K562 (cell line): ENCODE data around the gene HINT2. TPM values are rescaled to one million over a fixed set of nuclear protein-coding genes. Genes with fewer than 3 reads are reported as not detected.

Experiments
- ARID1B ChIP-seq: fragments of 450-650 bp; IDR thresholded peaks from 2 replicates; pipeline ENCODE4 v1.6.1; 2016; ENCODE audit warnings: antibody characterized with exemption, mild to moderate bottlenecking, inconsistent platforms
- CBX5 ChIP-seq: IDR thresholded peaks from 2 replicates; pipeline ENCODE4 v1.6.1; 2014; ENCODE audit warnings: low read depth, borderline replicate concordance
- CCNT2 ChIP-seq: IDR thresholded peaks from 2 replicates; pipeline ENCODE4 v1.6.1; 2011; ENCODE audit warnings: borderline replicate concordance, low read depth, mild to moderate bottlenecking, moderate library complexity, mixed read lengths, low read length; ENCODE audit not compliant: insufficient read length; ENCODE audit errors: extremely low read depth
- CTBP1 ChIP-seq: fragments of 450-650 bp; IDR thresholded peaks from 2 replicates; pipeline ENCODE4 v1.6.1; 2016; ENCODE audit warnings: borderline replicate concordance
- FOSL1 ChIP-seq: fragments of 200-800 bp; sonication (Bioruptor generic); conservative IDR thresholded peaks from 2 replicates; pipeline ENCODE4 v1.6.1; 2016; ENCODE audit warnings: missing genetic modification characterization, missing compliant biosample characterization
- FOXA3 ChIP-seq, 2 experiments: fragments of 450-650 bp in 1 of 2; sonication (generic) in 1 of 2; formaldehyde crosslinking; IDR thresholded peaks in 1 of 2; conservative IDR thresholded peaks in 1 of 2; 2 replicates each; pipeline versions ENCODE4 v1.4.0 to v1.8.0; 2020 to 2022; ENCODE audit warnings: mild to moderate bottlenecking in 2 of 2, missing genetic modification reagents in 1 of 2
- FOXK2 ChIP-seq, 2 experiments: fragments of 450-650 bp; IDR thresholded peaks in 1 of 2; conservative IDR thresholded peaks in 1 of 2; 2 replicates each; pipeline ENCODE4 v1.6.1; 2016; ENCODE audit warnings: low read depth in 2 of 2, mild to moderate bottlenecking in 1 of 2
- GABPB1 ChIP-seq: sonication (generic); formaldehyde crosslinking; IDR thresholded peaks from 2 replicates; pipeline ENCODE4 v1.8.0; 2022; ENCODE audit warnings: mild to moderate bottlenecking, missing genetic modification reagents
- HOXB6 ChIP-seq: fragments of 250-450 bp; sonication (Bioruptor Pico); IDR thresholded peaks from 2 replicates; pipeline ENCODE4 v1.5.1; 2022; ENCODE audit warnings: mild to moderate bottlenecking, borderline replicate concordance
- IFI16 ChIP-seq: fragments of 250-450 bp; sonication (Bioruptor Pico); IDR thresholded peaks from 2 replicates; pipeline ENCODE4 v2.1.2; 2022; ENCODE audit warnings: mild to moderate bottlenecking, inconsistent platforms
- L3MBTL2 ChIP-seq: fragments of 450-650 bp; IDR thresholded peaks from 2 replicates; pipeline ENCODE4 v1.6.1; 2016; ENCODE audit warnings: mild to moderate bottlenecking, moderate library complexity
- MCM3 ChIP-seq: fragments of 450-650 bp; IDR thresholded peaks from 2 replicates; pipeline ENCODE4 v1.6.1; 2016
- MECOM ChIP-seq: fragments of 250-450 bp; sonication (Bioruptor Pico); IDR thresholded peaks from 2 replicates; pipeline ENCODE4 v1.8.0; 2022; ENCODE audit warnings: inconsistent platforms
- NFE2 ChIP-seq: IDR thresholded peaks from 2 replicates; pipeline ENCODE4 v1.6.1; 2014; ENCODE audit warnings: antibody characterized with exemption, low read depth
- POLR2AphosphoS5 ChIP-seq: IDR thresholded peaks from 2 replicates; pipeline ENCODE4 v1.6.1; 2011; ENCODE audit warnings: mild to moderate bottlenecking, low read depth, low read length, moderate library complexity; ENCODE audit not compliant: control insufficient read depth, insufficient read depth
- RAD51 ChIP-seq: fragments of 450-650 bp; IDR thresholded peaks from 2 replicates; pipeline ENCODE4 v1.7.1; 2016; ENCODE audit warnings: low read depth, mild to moderate bottlenecking, borderline replicate concordance
- RBM15 ChIP-seq: fragments of 200-400 bp; formaldehyde crosslinking; IDR thresholded peaks from 2 replicates; pipeline ENCODE4 v1.6.1; 2018; ENCODE audit warnings: mild to moderate bottlenecking, low read length, moderate library complexity; ENCODE audit not compliant: insufficient read depth
- SMAD2 ChIP-seq: fragments of 150-350 bp; IDR thresholded peaks from 2 replicates; pipeline ENCODE4 v1.6.1; 2014; ENCODE audit warnings: low read depth, mild to moderate bottlenecking, low read length
- ZBTB1 ChIP-seq: sonication (generic); formaldehyde crosslinking; IDR thresholded peaks from 2 replicates; pipeline ENCODE4 v1.8.1; 2023; ENCODE audit warnings: missing genetic modification reagents, low read depth, mild to moderate bottlenecking, borderline replicate concordance
- ZEB2 ChIP-seq: fragments of 450-650 bp; IDR thresholded peaks from 2 replicates; pipeline ENCODE4 v1.6.1; 2016
- ZNF175 ChIP-seq: fragments of 200-800 bp; sonication (Bioruptor generic); IDR thresholded peaks from 2 replicates; pipeline ENCODE4 v1.6.1; 2016; ENCODE audit warnings: low read depth, mild to moderate bottlenecking, missing genetic modification characterization, missing compliant biosample characterization
- polyA plus RNA-seq, 8 experiments: library from polyadenylated mRNA; depleted of rRNA in 4 of 8; stranded (reverse) in 5 of 8; unstranded in 3 of 8; fragments of >200 nt; fragmentation: Nextera tagmentation in 2 of 8; fragmentation: Illumina TruSeq in 1 of 8; extraction: Ambion mirVana in 2 of 8; extraction: Trizol in 1 of 8; gene quantifications; 2 replicates each; pipeline versions ENCODE4 v1.2.1 to v1.2.3, GENCODE V29; 2011 to 2014; ENCODE audit warnings: inconsistent platforms in 1 of 8, missing spikeins in 1 of 8
- total RNA-seq, 7 experiments: library from RNA; depleted of rRNA in 6 of 7; stranded (reverse); fragments of >200 nt in 6 of 7; fragmentation: Illumina TruSeq in 2 of 7; extraction: Trizol in 2 of 7; gene quantifications; 2 replicates each; pipeline versions ENCODE4 v1.2.1 to v1.2.3, GENCODE V29; 2011 to 2021; ENCODE audit warnings: low replicate concordance in 1 of 7
- TF ChIP-seq, protein P1 (sequence below): fragments of 450-650 bp; IDR thresholded peaks from 2 replicates; pipeline ENCODE4 v1.6.1; 2016; ENCODE audit warnings: low read depth, mild to moderate bottlenecking, moderate library complexity
- TF ChIP-seq, protein P2 (sequence below): fragments of 450-650 bp; IDR thresholded peaks from 2 replicates; pipeline ENCODE4 v1.6.1; 2016
- TF ChIP-seq, protein P3 (sequence below), 2 experiments: fragments of 450-650 bp; IDR thresholded peaks; 2 replicates each; pipeline ENCODE4 v1.6.1; 2016
- TF ChIP-seq, protein P4 (sequence below): fragments of 250-450 bp; sonication (Bioruptor Pico); IDR thresholded peaks from 2 replicates; pipeline ENCODE4 v1.8.0; 2021; ENCODE audit warnings: moderate library complexity, mild to moderate bottlenecking, inconsistent platforms

The HINT2 gene
- total and polyA plus RNA-seq, 9 of the 15 experiments (the other 6 are each of a cell fraction or from before 2014, with no cell fraction given): 5.6 to 44.1 (median 27.9) TPM

DNA sequence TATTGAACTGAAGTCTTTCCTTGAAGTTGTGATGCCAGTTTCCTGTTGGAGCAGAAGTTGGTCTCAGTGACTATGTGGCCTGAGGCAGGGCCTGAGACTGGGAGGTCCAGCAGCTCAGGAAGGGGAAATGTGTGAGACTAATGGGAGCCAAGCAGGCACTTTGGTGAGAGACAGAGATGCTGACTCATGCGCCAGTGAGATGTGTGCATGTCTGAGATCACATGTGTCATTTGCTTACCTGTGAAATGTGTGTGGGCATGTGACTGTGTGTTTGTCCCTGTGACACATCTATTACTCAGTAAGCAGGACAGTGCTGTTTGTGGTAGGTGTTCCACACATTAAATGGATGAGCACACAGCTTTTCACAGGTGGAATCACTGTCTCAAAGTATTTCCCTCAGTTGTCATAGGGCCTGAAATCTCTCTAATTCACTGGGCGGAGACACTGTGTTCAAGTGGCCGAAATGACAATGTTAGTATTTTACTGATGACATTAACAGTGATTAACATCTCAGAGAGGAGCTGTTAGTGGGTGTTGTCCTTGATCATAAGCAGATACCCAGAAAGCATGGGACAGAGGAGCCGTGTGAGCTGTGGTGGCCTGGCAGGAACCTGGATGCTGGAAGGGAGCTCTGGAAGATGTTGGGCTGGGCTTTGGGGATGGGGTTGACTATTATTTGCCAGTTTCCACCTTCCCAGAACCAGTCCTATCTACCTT lies 16.0 kb downstream of the HINT2 start (continued):
- no peak for TF ChIP-seq IFI16
- TF ChIP-seq SMAD2: no peak
- no peak for TF ChIP-seq RBM15
- TF ChIP-seq ARID1B: peak; percentile 49
- TF ChIP-seq ZBTB1 (CRISPR knock-in tag): no peak
- TF ChIP-seq L3MBTL2: 0 out of 2 replicates have a peak, but pooled peaks have one; percentile 26
- TF ChIP-seq, protein P1, sequence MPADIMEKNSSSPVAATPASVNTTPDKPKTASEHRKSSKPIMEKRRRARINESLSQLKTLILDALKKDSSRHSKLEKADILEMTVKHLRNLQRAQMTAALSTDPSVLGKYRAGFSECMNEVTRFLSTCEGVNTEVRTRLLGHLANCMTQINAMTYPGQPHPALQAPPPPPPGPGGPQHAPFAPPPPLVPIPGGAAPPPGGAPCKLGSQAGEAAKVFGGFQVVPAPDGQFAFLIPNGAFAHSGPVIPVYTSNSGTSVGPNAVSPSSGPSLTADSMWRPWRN: no peak
- TF ChIP-seq, protein P2, sequence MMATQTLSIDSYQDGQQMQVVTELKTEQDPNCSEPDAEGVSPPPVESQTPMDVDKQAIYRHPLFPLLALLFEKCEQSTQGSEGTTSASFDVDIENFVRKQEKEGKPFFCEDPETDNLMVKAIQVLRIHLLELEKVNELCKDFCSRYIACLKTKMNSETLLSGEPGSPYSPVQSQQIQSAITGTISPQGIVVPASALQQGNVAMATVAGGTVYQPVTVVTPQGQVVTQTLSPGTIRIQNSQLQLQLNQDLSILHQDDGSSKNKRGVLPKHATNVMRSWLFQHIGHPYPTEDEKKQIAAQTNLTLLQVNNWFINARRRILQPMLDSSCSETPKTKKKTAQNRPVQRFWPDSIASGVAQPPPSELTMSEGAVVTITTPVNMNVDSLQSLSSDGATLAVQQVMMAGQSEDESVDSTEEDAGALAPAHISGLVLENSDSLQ: peak; percentile 41
- TF ChIP-seq, protein P3, sequence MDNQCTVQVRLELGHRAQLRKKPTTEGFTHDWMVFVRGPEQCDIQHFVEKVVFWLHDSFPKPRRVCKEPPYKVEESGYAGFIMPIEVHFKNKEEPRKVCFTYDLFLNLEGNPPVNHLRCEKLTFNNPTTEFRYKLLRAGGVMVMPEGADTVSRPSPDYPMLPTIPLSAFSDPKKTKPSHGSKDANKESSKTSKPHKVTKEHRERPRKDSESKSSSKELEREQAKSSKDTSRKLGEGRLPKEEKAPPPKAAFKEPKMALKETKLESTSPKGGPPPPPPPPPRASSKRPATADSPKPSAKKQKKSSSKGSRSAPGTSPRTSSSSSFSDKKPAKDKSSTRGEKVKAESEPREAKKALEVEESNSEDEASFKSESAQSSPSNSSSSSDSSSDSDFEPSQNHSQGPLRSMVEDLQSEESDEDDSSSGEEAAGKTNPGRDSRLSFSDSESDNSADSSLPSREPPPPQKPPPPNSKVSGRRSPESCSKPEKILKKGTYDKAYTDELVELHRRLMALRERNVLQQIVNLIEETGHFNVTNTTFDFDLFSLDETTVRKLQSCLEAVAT (IDR thresholded peaks at IDR 0.05): no peak
- TF ChIP-seq CTBP1: peak; percentile 33; the same call in 1 of the 2 replicates
- TF ChIP-seq POLR2AphosphoS5: no peak
- TF ChIP-seq HOXB6 (CRISPR knock-in tag): no peak
- TF ChIP-seq CBX5: no peak
- no peak for TF ChIP-seq CCNT2
- TF ChIP-seq MCM3: no peak
- TF ChIP-seq GABPB1 (CRISPR knock-in tag): no peak
- peak; percentile 65 for TF ChIP-seq FOSL1 (tag)
- TF ChIP-seq NFE2: peak; percentile 94
- TF ChIP-seq, protein P4, sequence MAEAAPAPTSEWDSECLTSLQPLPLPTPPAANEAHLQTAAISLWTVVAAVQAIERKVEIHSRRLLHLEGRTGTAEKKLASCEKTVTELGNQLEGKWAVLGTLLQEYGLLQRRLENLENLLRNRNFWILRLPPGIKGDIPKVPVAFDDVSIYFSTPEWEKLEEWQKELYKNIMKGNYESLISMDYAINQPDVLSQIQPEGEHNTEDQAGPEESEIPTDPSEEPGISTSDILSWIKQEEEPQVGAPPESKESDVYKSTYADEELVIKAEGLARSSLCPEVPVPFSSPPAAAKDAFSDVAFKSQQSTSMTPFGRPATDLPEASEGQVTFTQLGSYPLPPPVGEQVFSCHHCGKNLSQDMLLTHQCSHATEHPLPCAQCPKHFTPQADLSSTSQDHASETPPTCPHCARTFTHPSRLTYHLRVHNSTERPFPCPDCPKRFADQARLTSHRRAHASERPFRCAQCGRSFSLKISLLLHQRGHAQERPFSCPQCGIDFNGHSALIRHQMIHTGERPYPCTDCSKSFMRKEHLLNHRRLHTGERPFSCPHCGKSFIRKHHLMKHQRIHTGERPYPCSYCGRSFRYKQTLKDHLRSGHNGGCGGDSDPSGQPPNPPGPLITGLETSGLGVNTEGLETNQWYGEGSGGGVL (CRISPR knock-in tag): no peak
- peak; percentile 69 for TF ChIP-seq RAD51
- peak; percentile 73 for TF ChIP-seq ZEB2
- 0 out of 4 replicates have a peak, but pooled peaks of 1 of the 2 experiments have one; percentile 37 for TF ChIP-seq FOXK2 (conservative IDR thresholded peaks at IDR 0.05 in 1 of 2, IDR thresholded peaks at IDR 0.05 in 1 of 2; ENCODE audit: low read depth in 2 of 2)
- no peak for TF ChIP-seq FOXA3 (CRISPR knock-in tag; conservative IDR thresholded peaks at IDR 0.05 in 1 of 2, IDR thresholded peaks at IDR 0.05 in 1 of 2)
- TF ChIP-seq MECOM: 0 out of 2 replicates have a peak, but pooled peaks have one; percentile 29
- no peak for TF ChIP-seq ZNF175 (CRISPR knock-in tag)
